HUES48 (cell line): ENCODE data around the gene SNW1.
A peak's percentile ranks its signal among the peaks of the same experiment; 100 is the strongest.

Experiments used
- H3K27ac ChIP-seq: one replicate; pipeline ENCODE4 v1.7.0; 2013; ENCODE audit warnings: low read depth, low read length, inconsistent platforms
- H3K27me3 ChIP-seq: 2 replicates; pipeline ENCODE4 v1.6.1; 2013; ENCODE audit warnings: mild to moderate bottlenecking, low read length; ENCODE audit not compliant: control insufficient read depth, insufficient read depth
- H3K36me3 ChIP-seq: 2 replicates; pipeline ENCODE4 v1.6.1; 2013; ENCODE audit warnings: low read length; ENCODE audit not compliant: control insufficient read depth, insufficient read depth
- H3K4me1 ChIP-seq: 2 replicates; pipeline ENCODE4 v1.6.1; 2013; ENCODE audit warnings: mild to moderate bottlenecking, low read length; ENCODE audit not compliant: control insufficient read depth, insufficient read depth
- H3K4me3 ChIP-seq: 2 replicates; pipeline ENCODE4 v1.5.1; 2013; ENCODE audit warnings: mild to moderate bottlenecking, low read depth, low read length
- H3K9ac ChIP-seq: 2 replicates; pipeline ENCODE4 v1.6.1; 2013; ENCODE audit warnings: mild to moderate bottlenecking, low read depth, low read length, moderate library complexity
- H3K9me3 ChIP-seq: 2 replicates; pipeline ENCODE4 v1.6.1; 2013; ENCODE audit warnings: low read length; ENCODE audit not compliant: control insufficient read depth, insufficient read depth

Gene SNW1

DNA sequence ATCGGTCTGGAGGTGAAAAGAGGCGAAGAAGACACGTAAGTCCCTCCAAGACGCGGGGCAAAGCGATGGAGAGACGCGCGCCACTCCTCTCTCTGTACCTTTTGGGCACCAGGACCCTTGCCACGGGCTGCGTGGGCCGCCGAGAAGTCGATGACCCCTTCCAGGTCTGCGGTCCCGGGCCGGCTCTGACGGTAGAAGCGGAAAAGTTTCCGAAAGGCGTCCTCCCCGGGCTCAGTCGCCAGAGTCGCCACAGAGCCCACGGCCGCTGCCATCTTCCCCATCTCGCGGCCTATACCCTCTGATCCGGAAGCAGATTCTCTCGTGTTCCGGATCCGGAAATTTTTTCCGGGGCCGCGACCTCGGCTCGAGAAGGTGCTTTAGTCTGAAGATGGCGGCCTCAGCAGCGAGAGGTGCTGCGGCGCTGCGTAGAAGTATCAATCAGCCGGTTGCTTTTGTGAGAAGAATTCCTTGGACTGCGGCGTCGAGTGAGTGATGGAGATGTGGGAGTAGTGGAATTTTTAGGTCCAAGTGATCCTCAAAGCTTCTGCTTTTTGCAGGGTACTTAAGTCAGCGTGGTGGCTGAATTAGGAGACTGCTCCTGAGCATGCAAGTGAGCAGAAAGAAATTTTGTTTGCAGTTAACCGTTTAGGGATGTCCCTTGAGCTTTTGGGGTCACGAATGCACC lies 53.1 kb downstream of the SNW1 start, which contains the start of the genes ALKBH1 and SLIRP:
Gene ALKBH1, minus strand, starts transcription at position 300 of the 685 bp plus-strand sequence. Its CDS starts 19 bp downstream, at position 281.
Gene SLIRP, plus strand, starts transcription at position 380 of the 685 bp plus-strand sequence. Its CDS starts 9 bp downstream, at position 389.
- H3K27me3 ChIP-seq = no peaks in the 10 kb centered on the region
- H3K36me3 ChIP-seq = peaks cover 53% of the 10 kb centered on the region
- H3K4me1 ChIP-seq = peaks cover 15% of the 10 kb centered on the region; the same call in 1 of the 2 replicates
- peak within 1 kb of the TSS; percentile 99 for H3K4me3 ChIP-seq
- H3K27ac ChIP-seq = peak within 1 kb of the TSS; percentile 74
- H3K9me3 ChIP-seq = no peaks in the 10 kb centered on the region
- peak within 1 kb of the TSS; percentile 97 for H3K9ac ChIP-seq

DNA sequence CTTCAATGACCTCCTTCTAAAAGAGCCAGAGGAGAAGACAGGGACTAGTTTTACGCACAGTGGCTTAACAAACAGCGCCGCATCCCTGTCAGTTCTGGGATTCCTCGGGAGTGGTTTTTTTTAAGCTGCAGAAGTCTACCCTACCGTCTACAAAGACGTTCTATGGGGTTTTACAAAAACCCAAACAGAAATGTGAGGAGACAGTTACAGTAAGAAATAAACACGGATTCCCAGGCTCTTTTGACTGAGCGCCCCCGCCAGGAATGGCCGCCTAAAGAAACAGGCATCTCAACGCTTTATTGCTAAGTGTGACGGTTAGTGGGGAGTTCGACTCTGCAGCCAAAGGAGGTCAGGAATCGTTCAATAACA lies 53.6 kb downstream of the SNW1 start:
- H3K27ac ChIP-seq = peak overlapping the region; percentile 74
- H3K4me1 ChIP-seq = peaks cover 15% of the 10 kb centered on the region; the same call in 1 of the 2 replicates
- peak overlapping the region; percentile 97 for H3K9ac ChIP-seq
- peak overlapping the region; percentile 99 for H3K4me3 ChIP-seq
- H3K9me3 ChIP-seq = no peaks in the 10 kb centered on the region
- no peaks in the 10 kb centered on the region for H3K27me3 ChIP-seq
- H3K36me3 ChIP-seq = peaks cover 54% of the 10 kb centered on the region

DNA sequence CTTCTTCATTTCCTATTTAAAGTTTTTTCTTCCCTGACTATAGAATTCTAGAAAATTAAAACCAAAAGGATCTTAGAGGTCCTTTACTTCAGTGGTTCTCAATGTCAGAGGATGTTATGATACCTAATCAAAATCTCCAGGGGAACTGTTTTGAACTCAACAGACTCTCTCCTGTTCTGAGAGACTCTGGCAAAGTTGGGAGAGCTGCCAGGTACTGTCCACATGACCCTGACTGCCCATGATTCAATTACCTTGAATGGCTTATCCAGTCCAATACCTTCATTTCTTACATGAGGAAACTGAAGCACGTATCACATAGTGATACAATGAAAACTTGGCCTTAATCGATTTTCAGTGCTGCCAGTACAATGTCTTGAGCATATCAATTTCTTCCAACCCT lies 69.7 kb downstream of the SNW1 start:
- no peak overlapping the region for H3K27ac ChIP-seq
- H3K9ac ChIP-seq = no peak overlapping the region
- peaks cover 17% of the 10 kb centered on the region for H3K4me1 ChIP-seq
- H3K9me3 ChIP-seq = no peaks in the 10 kb centered on the region
- peaks cover 51% of the 10 kb centered on the region for H3K36me3 ChIP-seq
- H3K4me3 ChIP-seq = no peak overlapping the region
- no peaks in the 10 kb centered on the region for H3K27me3 ChIP-seq

DNA sequence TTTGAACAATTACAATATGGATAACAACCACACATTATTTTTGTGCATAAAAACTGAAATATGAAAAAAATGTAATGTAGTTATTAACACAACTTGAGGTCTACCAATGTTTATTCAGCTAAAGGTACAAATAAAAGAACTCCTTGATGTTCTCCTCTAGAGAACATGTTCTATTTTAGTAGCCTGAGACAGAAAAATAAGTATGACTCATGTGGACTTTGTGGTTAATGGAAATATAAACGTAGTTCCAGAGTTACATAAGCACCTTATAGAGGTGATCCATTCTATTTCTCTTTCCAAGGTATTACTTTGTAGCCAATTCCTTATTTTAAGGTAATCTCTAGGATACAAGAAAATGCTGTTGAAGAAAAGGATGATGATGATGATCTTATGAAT lies 78.8 kb downstream of the SNW1 start:
- no peaks in the 10 kb centered on the region for H3K9me3 ChIP-seq
- no peaks in the 10 kb centered on the region for H3K4me1 ChIP-seq
- no peak overlapping the region for H3K9ac ChIP-seq
- no peaks in the 10 kb centered on the region for H3K27me3 ChIP-seq
- no peak overlapping the region for H3K27ac ChIP-seq
- H3K36me3 ChIP-seq = peaks cover 38% of the 10 kb centered on the region
- H3K4me3 ChIP-seq = no peak overlapping the region

DNA sequence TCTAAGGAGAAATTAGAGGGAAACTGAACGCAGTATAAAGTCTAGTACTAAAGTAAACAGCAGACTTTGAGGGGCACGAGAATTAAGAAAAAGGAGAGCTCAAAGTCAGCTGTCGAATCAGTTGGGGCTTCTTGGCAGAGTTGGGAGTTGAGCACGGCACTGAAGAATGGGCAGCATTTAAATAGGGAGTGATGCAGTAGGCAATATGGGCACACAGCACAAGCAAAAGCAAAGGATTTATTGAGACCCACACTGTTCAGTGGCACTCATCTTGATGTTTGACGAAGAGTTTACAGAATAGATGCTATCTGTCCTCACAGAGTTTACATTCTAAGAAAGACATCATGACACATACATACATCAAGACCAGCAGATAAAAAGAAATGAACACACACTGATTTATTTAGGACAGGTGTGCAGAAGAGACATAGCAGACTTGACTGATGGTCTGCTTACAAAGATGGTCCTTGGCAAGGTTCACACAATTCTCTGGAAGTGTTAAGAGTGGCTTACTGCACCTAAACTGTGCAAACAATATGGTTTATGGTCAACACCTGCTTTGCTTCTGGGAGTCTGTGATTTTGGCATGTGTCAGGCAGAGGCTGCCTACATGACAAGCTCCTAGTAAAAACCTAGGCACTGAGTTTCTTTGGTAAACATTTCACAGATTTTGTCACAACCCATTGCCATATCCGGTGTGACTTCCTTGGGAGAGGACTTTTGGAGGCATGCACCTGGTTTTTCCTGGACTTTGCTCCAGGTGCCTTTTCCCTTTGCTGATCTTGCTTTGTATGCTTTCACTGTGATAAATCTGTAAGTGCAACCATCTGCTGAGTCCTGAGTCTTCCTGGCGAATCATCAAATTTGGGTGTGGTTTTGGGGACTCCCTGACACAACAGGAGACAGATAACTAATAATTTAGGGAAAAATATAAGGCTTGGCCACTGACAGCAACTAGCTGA lies 79.5 kb downstream of the SNW1 start:
- H3K9me3 ChIP-seq = no peaks in the 10 kb centered on the region
- H3K4me1 ChIP-seq = no peaks in the 10 kb centered on the region
- H3K27ac ChIP-seq = no peak overlapping the region
- H3K27me3 ChIP-seq = no peaks in the 10 kb centered on the region
- H3K4me3 ChIP-seq = no peak overlapping the region
- no peak overlapping the region for H3K9ac ChIP-seq
- peaks cover 34% of the 10 kb centered on the region for H3K36me3 ChIP-seq

DNA sequence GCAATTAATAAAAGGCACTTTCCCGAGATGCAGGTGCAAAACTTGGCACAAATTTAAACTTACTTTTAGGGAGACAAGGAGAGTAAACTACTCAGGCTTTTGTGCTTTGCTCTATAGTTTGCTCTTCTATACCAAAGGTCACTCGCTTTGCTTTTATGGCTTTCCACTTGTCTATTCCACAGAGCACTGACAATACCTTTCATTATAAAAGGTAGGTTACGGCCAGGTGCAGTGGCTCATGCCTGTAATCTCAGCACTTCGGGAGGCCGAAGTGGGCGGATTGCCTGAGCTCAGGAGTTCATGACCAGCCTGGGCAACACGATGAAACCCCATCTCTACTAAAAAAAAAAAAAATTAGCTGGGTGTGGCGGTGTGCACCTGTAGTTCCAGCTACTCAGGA lies 86.0 kb downstream of the SNW1 start:
- Histone ChIP-seq H3K9ac (no peak overlapping the region), H3K36me3 (peaks cover 63% of the 10 kb centered on the region), H3K27ac (no peak overlapping the region), H3K4me3 (no peak overlapping the region), H3K27me3 (no peaks in the 10 kb centered on the region), H3K9me3 (no peaks in the 10 kb centered on the region), H3K4me1 (no peaks in the 10 kb centered on the region)

DNA sequence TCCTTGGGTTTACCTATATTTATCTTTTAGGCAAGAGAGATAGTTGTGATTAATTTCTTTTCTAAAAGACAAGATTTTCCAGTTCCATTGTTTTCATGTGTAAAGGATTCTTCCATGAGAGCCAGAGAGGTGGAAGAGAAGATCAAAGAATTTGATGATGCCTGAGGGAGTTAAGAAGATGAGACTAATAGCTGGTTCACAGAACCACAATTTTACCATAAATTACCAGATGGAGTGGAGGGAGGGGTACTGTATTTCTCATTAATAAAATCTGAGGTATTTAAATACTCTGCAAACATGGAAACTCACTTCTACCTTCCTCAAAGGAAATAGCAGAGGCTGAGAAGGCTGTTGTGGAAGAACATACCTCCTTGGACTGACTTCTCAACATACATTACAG lies 87.8 kb downstream of the SNW1 start:
- Histone ChIP-seq H3K9me3 (no peaks in the 10 kb centered on the region), H3K27me3 (no peaks in the 10 kb centered on the region), H3K9ac (no peak overlapping the region), H3K4me1 (no peaks in the 10 kb centered on the region), H3K36me3 (peaks cover 49% of the 10 kb centered on the region), H3K27ac (no peak overlapping the region), H3K4me3 (no peak overlapping the region)
